UCSD-AML1 (cell line): Measurements from ENCODE around the gene SGSM2.

ENCODE experiments used
- DNase-seq: peaks from one replicate; lab custom pipeline; 2025; ENCODE audit not compliant: unreplicated experiment; lab: John Stamatoyannopoulos, UW

SGSM2 gene

GRCh38 chr17:2335726-2336214 is 1.5 kb upstream of the SGSM2 start:
- DNase-seq: no peak

- DNase-seq: peak; percentile 90
These were observed 968 bp upstream of the SGSM2 start, which contains the start of gene TSR1 for GRCh38 chr17:2336215-2336851. TSS of gene TSR1 (minus strand) at chr17:2336457. CDS start at chr17:2336427, 30 bp downstream.

- DNase-seq: peak; percentile 69
These were observed 428 bp downstream of the SGSM2 start for GRCh38 chr17:2337544-2338314.

GRCh38 chr17:2338315-2338657 is 985 bp downstream of the SGSM2 start:
- DNase-seq: no peak

GRCh38 chr17:2343421-2343820 is 6.1 kb downstream of the SGSM2 start:
- DNase-seq: no peak

GRCh38 chr17:2344528-2344927 is 7.2 kb downstream of the SGSM2 start:
- no peak for DNase-seq

GRCh38 chr17:2346475-2346874 is 9.2 kb downstream of the SGSM2 start:
- no peak for DNase-seq

- DNase-seq: no peak
These were observed 10.7 kb downstream of the SGSM2 start for GRCh38 chr17:2347805-2348685.

GRCh38 chr17:2351269-2351668 is 14.0 kb downstream of the SGSM2 start:
- DNase-seq: no peak

- DNase-seq: no peak
These were observed 17.0 kb downstream of the SGSM2 start for GRCh38 chr17:2354311-2354710.

GRCh38 chr17:2357237-2357636 is 19.9 kb downstream of the SGSM2 start:
- no peak for DNase-seq

- DNase-seq: no peak
These were observed 20.7 kb downstream of the SGSM2 start for GRCh38 chr17:2357931-2358434.

- DNase-seq: no peak
These were observed 23.9 kb downstream of the SGSM2 start for GRCh38 chr17:2361010-2361760.

GRCh38 chr17:2362016-2362415 is 24.7 kb downstream of the SGSM2 start:
- no peak for DNase-seq

GRCh38 chr17:2362416-2362815 is 25.1 kb downstream of the SGSM2 start:
- DNase-seq: no peak

GRCh38 chr17:2362881-2363280 is 25.6 kb downstream of the SGSM2 start:
- DNase-seq: no peak

GRCh38 chr17:2363318-2363717 is 26.0 kb downstream of the SGSM2 start:
- no peak for DNase-seq

- DNase-seq: no peak
These were observed 26.8 kb downstream of the SGSM2 start for GRCh38 chr17:2363851-2364762.

GRCh38 chr17:2364763-2365116 is 27.4 kb downstream of the SGSM2 start:
- no peak for DNase-seq

- DNase-seq: no peak
These were observed 27.8 kb downstream of the SGSM2 start for GRCh38 chr17:2365132-2365531.
